Colonic mucosa (tissue), 4 donors: ENCODE data around the gene DNAJC16. TPM values are rescaled to one million over a fixed set of nuclear protein-coding genes. Genes with fewer than 3 reads are reported as not detected.

ENCODE experiments used
- DNase-seq: peaks from one replicate; pipeline ENCODE4 v3.0.0-alpha.2; 2020
- H3K27ac ChIP-seq: fragments of 200-600 bp; one replicate; pipeline ENCODE4 v1.8.0; 2021
- H3K27me3 ChIP-seq: fragments of 200-600 bp; one replicate; pipeline ENCODE4 v1.8.0; 2021
- H3K36me3 ChIP-seq: fragments of 200-600 bp; one replicate; pipeline ENCODE4 v1.8.0; 2021
- H3K4me1 ChIP-seq: fragments of 200-600 bp; one replicate; pipeline ENCODE4 v1.8.0; 2021; ENCODE audit warnings: mild to moderate bottlenecking
- H3K4me3 ChIP-seq: fragments of 200-600 bp; one replicate; pipeline ENCODE4 v1.8.0; 2021
- H3K9ac ChIP-seq, 2 donors: one replicate each; pipeline ENCODE4 v1.7.0; 2013; ENCODE audit warnings: control low read depth in 2 of 2, low read depth in 2 of 2, low read length in 2 of 2
- H3K9me3 ChIP-seq: fragments of 200-600 bp; one replicate; pipeline ENCODE4 v1.8.0; 2021
- intact Hi-C: fragments of 100-400 bp; cut with DNase I; formaldehyde crosslinking; loops from one replicate; pipeline ENCODE4 v1.14.1; 2022
- total RNA-seq, 2 donors: library from RNA; stranded (reverse); fragmentation: NEBNext Ultra II Directional in 1 of 2; extraction: Animal tissue kit (Norgen Biotek cat#: 25700) in 1 of 2; gene quantifications; one replicate each; pipeline ENCODE4 v1.2.1, GENCODE V29; 2021
- TF ChIP-seq, protein P1 (sequence below): fragments of 200-600 bp; IDR thresholded peaks from one replicate; pipeline ENCODE4 v1.8.0; 2022; ENCODE audit warnings: antibody characterized with exemption, mild to moderate bottlenecking
- donor health status: healthy.
- donor health status: DM: no; HTN: no; CAD: no.
- donor health status: DM: no; HTN: no; CAD: no.

DNAJC16 gene
- total RNA-seq, 2 donors from 2014 or later, result 19.5 to 22.1 TPM

DNA sequence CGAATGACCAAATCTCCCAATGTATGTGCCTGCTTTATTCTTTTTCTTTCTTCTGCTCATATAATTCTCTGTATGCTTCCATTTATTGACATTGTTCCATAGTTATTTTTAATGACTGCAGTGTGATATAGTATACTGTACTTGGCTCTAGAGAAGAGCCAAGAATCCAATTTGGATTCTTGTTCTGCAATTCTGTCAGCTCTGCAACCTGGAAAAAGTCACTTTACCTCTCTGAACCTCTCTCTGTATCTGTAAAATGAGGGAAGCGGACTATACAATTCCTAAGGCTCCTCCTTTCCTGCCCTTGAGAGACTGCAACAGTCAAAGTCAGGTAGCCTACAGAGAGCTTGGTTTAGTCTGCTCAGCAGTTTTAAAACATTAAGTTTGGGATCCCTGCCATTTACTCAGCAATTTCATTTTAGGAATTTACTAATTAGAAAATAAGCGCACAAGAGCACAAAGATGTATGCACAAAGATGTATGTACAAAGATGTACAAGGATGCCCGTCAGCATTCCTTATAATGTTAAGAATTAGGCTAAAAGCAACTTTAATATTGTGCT lies 14.7 kb downstream of the DNAJC16 start:
- no peaks in the 10 kb centered on the region for H3K4me1 ChIP-seq
- DNase-seq, result no peak
- no peak overlapping the region for H3K27ac ChIP-seq
- no peaks in the 10 kb centered on the region for H3K27me3 ChIP-seq
- H3K9ac ChIP-seq, result no peak overlapping the region
- peaks cover 17% of the 10 kb centered on the region for H3K36me3 ChIP-seq
- TF ChIP-seq, protein P1, sequence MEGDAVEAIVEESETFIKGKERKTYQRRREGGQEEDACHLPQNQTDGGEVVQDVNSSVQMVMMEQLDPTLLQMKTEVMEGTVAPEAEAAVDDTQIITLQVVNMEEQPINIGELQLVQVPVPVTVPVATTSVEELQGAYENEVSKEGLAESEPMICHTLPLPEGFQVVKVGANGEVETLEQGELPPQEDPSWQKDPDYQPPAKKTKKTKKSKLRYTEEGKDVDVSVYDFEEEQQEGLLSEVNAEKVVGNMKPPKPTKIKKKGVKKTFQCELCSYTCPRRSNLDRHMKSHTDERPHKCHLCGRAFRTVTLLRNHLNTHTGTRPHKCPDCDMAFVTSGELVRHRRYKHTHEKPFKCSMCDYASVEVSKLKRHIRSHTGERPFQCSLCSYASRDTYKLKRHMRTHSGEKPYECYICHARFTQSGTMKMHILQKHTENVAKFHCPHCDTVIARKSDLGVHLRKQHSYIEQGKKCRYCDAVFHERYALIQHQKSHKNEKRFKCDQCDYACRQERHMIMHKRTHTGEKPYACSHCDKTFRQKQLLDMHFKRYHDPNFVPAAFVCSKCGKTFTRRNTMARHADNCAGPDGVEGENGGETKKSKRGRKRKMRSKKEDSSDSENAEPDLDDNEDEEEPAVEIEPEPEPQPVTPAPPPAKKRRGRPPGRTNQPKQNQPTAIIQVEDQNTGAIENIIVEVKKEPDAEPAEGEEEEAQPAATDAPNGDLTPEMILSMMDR, result no peak
- H3K9me3 ChIP-seq, result no peaks in the 10 kb centered on the region
- intact Hi-C loops, result no loop called here
- no peak overlapping the region for H3K4me3 ChIP-seq

DNA sequence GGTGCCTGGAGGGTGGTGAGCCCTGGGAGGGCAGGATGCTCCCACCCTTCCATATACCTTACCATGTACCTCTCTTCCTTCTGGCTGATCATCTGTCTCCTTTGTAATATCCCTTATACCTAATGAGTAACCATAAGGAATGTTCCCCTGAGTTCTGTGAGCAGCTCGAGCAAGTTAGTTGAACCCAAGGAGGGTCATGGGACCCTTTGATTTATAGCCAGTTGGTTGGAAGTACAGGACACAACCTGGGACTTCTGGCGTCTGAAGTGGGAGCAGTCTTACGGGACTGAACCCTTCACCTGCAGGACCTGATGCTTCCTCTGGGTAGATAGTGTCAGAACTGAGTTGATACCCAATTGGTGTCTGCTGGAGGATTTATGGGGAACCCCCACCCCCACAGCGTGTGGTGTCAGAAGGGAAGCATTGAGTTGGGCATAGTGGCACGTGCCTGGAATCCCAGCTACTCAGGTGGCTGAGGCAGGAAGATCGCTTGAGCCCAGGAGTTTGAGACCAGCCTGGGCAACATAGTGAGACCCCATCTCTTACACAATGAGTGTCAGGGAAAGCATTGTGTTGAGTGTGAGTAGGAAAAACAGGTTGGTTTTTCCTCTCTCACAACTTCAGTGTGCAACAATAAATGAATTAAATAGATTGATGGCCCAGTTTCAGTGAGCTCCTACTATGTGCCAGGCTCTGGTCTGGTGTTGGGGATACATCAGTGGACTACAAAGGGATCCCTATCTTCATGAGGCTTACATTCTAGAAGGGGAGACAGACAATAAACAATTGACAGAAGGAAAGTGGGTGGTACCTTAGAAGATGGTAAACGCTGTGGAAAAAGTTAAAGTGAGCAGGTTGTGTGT lies 16.0 kb downstream of the DNAJC16 start:
- intact Hi-C loops, result no loop called here
- H3K9me3 ChIP-seq, result no peaks in the 10 kb centered on the region

DNA sequence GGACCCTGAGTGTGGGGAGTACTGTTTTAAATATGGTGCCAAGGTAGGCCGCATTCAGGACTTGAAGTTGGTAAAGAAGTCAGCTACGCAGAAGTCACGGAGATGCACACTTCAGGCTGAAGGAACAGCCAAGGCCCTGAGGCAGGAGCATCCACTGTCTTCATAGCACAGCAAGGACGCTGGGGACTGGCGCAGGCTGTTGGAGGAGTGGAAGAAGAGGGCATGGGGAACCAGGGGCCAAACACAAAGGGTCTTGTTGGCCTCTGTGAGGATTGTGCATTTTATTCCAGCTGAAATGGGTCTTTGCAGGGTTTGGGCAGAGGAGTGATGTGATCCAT lies 16.6 kb downstream of the DNAJC16 start:
- Histone ChIP-seq H3K9me3 (no peaks in the 10 kb centered on the region), H3K27ac (no peak overlapping the region), H3K27me3 (no peaks in the 10 kb centered on the region), H3K4me1 (no peaks in the 10 kb centered on the region), H3K9ac (no peak overlapping the region), H3K36me3 (peaks cover 17% of the 10 kb centered on the region), H3K4me3 (no peak overlapping the region)
- no peak for DNase-seq
- intact Hi-C loops, result no loop called here
- TF ChIP-seq, protein P1, result no peak

More for the DNA sequence above, 16.0 kb downstream of the DNAJC16 start:
- no peak for DNase-seq
- no peak overlapping the region for H3K9ac ChIP-seq
- no peaks in the 10 kb centered on the region for H3K4me1 ChIP-seq
- no peak overlapping the region for H3K4me3 ChIP-seq
- H3K27me3 ChIP-seq, result no peaks in the 10 kb centered on the region
- no peak overlapping the region for H3K27ac ChIP-seq
- peaks cover 17% of the 10 kb centered on the region for H3K36me3 ChIP-seq
- TF ChIP-seq, protein P1, result no peak

DNA sequence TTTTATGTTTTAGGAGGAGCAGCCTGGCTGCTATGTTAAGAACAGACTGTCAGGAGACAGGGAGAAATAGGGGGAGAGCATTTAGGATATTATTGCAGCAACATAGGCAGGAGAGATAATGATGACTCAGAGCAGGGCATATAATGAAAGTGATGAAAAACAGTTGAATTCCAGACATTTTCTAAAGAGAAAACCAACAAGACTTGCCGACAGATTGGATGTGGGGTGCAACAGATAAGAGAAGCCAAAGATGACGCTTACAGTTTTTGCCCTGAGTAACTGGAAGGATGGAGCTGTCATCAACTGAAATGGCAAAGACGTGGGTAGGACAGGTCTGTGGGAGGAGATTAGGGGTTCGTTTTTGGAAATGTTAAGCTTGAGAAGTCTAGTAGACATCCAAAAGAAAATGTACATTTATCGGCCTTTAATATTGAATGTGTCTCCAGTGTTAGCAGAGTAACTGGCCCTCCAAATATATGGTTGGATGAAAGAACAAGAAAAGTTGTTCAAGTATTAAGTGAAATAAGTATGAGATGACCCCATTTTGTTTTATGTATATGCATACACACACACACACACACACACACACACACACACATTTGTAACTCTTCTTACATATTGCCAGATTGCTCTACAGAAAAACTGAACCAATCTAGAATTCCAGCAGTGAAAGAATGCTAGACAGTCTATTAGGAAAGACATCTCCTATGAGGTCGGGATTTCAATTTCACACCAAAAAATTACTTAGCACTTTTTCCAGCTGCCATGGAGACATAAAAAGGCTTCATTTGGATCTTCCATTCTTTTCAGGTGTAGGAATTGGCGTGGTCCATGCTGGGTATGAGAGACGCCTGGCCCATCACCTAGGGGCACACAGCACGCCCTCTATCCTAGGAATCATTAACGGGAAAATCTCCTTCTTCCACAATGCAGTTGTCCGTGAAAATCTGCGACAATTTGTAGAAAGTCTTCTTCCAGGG lies 17.2 kb downstream of the DNAJC16 start:
- TF ChIP-seq, protein P1, result no peak
- Histone ChIP-seq H3K9me3 (no peaks in the 10 kb centered on the region), H3K27me3 (no peaks in the 10 kb centered on the region), H3K27ac (no peak overlapping the region), H3K36me3 (peaks cover 17% of the 10 kb centered on the region), H3K4me3 (no peak overlapping the region), H3K4me1 (no peaks in the 10 kb centered on the region), H3K9ac (no peak overlapping the region)
- intact Hi-C loops, result no loop called here
- DNase-seq, result no peak

DNA sequence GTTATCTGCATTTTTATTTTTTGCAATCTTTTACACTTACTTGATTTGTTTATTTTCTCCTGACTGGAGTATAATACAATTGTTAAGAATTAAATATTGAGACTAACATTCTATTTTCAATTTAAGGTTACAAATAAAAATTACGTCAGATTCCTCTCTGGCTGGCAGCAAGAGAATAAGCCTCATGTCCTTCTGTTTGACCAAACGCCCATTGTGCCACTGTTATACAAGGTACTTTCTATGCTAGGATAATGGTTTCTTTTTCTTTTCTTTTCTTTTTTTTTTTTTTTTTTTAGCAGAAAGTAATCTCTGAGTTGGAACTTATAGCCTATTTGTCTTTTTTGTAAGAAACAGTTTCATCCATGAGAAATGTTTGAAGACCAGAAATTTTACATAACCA lies 20.0 kb downstream of the DNAJC16 start:
- Histone ChIP-seq H3K9ac (no peak overlapping the region), H3K4me1 (no peaks in the 10 kb centered on the region), H3K27me3 (no peaks in the 10 kb centered on the region), H3K9me3 (no peaks in the 10 kb centered on the region), H3K36me3 (peaks cover 9% of the 10 kb centered on the region), H3K4me3 (no peak overlapping the region), H3K27ac (no peak overlapping the region)
- TF ChIP-seq, protein P1, result no peak
- intact Hi-C loops, result no loop called here
- DNase-seq, result no peak
